ENCODE results near the gene SF3A2. TPM values are rescaled to one million over a fixed set of nuclear protein-coding genes. Genes with fewer than 3 reads are reported as not detected.

SF3A2 gene
- total RNA-seq, 1 experiment from 2014 or later: 184 TPM

GRCh38 chr19:2254064-2254872, 17.6 kb downstream of the SF3A2 start (continued):
- no peak for TF ChIP-seq HMGXB4 (CRISPR knock-in tag; IDR thresholded peaks at IDR 0.05)
- no peak for TF ChIP-seq ZNF263 (CRISPR knock-in tag; IDR thresholded peaks at IDR 0.05; ENCODE audit: low read depth)
- TF ChIP-seq CTCF (IDR thresholded peaks at IDR 0.05): peak; percentile 46; the same call in 1 of the 2 replicates
- no peak for TF ChIP-seq NFYB (CRISPR knock-in tag; conservative IDR thresholded peaks at IDR 0.05; ENCODE audit: low read depth)
- no peak for TF ChIP-seq ATF1 (CRISPR knock-in tag; IDR thresholded peaks at IDR 0.05)
- TF ChIP-seq AFF4 (CRISPR knock-in tag; IDR thresholded peaks at IDR 0.05; ENCODE audit: borderline replicate concordance): no peak
- TF ChIP-seq OVOL2 (CRISPR knock-in tag; IDR thresholded peaks at IDR 0.05; ENCODE audit: borderline replicate concordance): no peak
- TF ChIP-seq TP53 (CRISPR knock-in tag; IDR thresholded peaks at IDR 0.05): no peak
- TF ChIP-seq SMAD4 (CRISPR knock-in tag; IDR thresholded peaks at IDR 0.05): no peak

GRCh38 chr19:2255112-2255845, 18.7 kb downstream of the SF3A2 start:
- peak; percentile 12 for DNase-seq (ENCODE audit: low spot score)
- Mint-ChIP-seq H3K4me3 (no peak overlapping the region), H3K4me1 (peaks cover 3% of the 10 kb centered on the region; the same call in 1 of the 2 replicates), H3K9me3 (no peaks in the 10 kb centered on the region), H3K27ac (no peak overlapping the region), H3K36me3 (no peaks in the 10 kb centered on the region), H3K27me3 (ENCODE audit: low read depth) (peaks cover 33% of the 10 kb centered on the region)
- CTCF ChIA-PET: interaction anchor here (2.2 kb wide), 1 partner anchor 51 kb away, joined by 11 read pairs; no protein-coding TSS in a partner anchor
- no peak for ATAC-seq
- POLR2A ChIA-PET: interaction anchor here (0.9 kb wide), 1 partner anchor 77 kb away, joined by 3 read pairs; no protein-coding TSS in a partner anchor
- no peak for TF ChIP-seq USF1 (CRISPR knock-in tag; IDR thresholded peaks at IDR 0.05)
- TF ChIP-seq RORB (CRISPR knock-in tag; IDR thresholded peaks at IDR 0.05): no peak
- no peak for TF ChIP-seq ZMAT4 (CRISPR knock-in tag; IDR thresholded peaks at IDR 0.05)
- TF ChIP-seq AR (CRISPR knock-in tag; IDR thresholded peaks at IDR 0.05): no peak
- no peak for TF ChIP-seq ZNF121 (CRISPR knock-in tag; IDR thresholded peaks at IDR 0.05)
- no peak for TF ChIP-seq OVOL2 (CRISPR knock-in tag; IDR thresholded peaks at IDR 0.05; ENCODE audit: borderline replicate concordance)
- TF ChIP-seq IRF1 (CRISPR knock-in tag; IDR thresholded peaks at IDR 0.05): no peak
- no peak for TF ChIP-seq ZNF219 (CRISPR knock-in tag; IDR thresholded peaks at IDR 0.05; ENCODE audit: borderline replicate concordance)
- no peak for TF ChIP-seq HMGA2 (CRISPR knock-in tag; IDR thresholded peaks at IDR 0.05)
- TF ChIP-seq GRHL2 (CRISPR knock-in tag; IDR thresholded peaks at IDR 0.05; ENCODE audit: insufficient replicate concordance, severe bottlenecking): no peak
- TF ChIP-seq FOXP4 (CRISPR knock-in tag; IDR thresholded peaks at IDR 0.05): no peak
